GM18873 (cell line): ENCODE data around the gene KRTAP10-6.
"Not testable (repeated sequence)": the region's sequence is repeated elsewhere in the genome, so short reads cannot be mapped to it uniquely, and the experiment has no call there.

Source experiments
- ATAC-seq: cut with Tn5 transposase; IDR thresholded peaks from one replicate; pipeline ENCODE4 v1.9.1; 2021; ENCODE audit warnings: mild to moderate bottlenecking, moderate library complexity, moderate number of reproducible peaks; ENCODE audit not compliant: unreplicated experiment, low FRiP score

The KRTAP10-6 gene

GRCh38 chr21:44618504-44618903 lies 26.2 kb upstream of the KRTAP10-6 start:
- no peak for ATAC-seq

- no peak for ATAC-seq
Observed at GRCh38 chr21:44617071-44617501, 24.8 kb upstream of the KRTAP10-6 start.

GRCh38 chr21:44616591-44616926 lies 24.3 kb upstream of the KRTAP10-6 start:
- no peak for ATAC-seq

- no peak for ATAC-seq
Observed at GRCh38 chr21:44615911-44616590, 23.7 kb upstream of the KRTAP10-6 start.

- ATAC-seq = no peak
Observed at GRCh38 chr21:44615466-44615865, 23.2 kb upstream of the KRTAP10-6 start.

- ATAC-seq = no peak
Observed at GRCh38 chr21:44614961-44615391, 22.7 kb upstream of the KRTAP10-6 start.

- ATAC-seq = no peak
Observed at GRCh38 chr21:44614161-44614631, 21.9 kb upstream of the KRTAP10-6 start.

GRCh38 chr21:44613386-44614155 lies 21.3 kb upstream of the KRTAP10-6 start:
- no peak for ATAC-seq

GRCh38 chr21:44612669-44613229 lies 20.4 kb upstream of the KRTAP10-6 start:
- no peak for ATAC-seq

- ATAC-seq = no peak
Observed at GRCh38 chr21:44612029-44612486, 19.8 kb upstream of the KRTAP10-6 start, which contains the start of gene KRTAP10-8. TSS of gene KRTAP10-8 (plus strand) at chr21:44612079. CDS start at chr21:44612101, 22 bp downstream.

GRCh38 chr21:44611551-44611950 lies 19.2 kb upstream of the KRTAP10-6 start:
- ATAC-seq = no peak

- ATAC-seq = not testable (repeated sequence)
Observed at GRCh38 chr21:44610157-44610843, 18.0 kb upstream of the KRTAP10-6 start.

- ATAC-seq = no peak
Observed at GRCh38 chr21:44609193-44609592, 16.9 kb upstream of the KRTAP10-6 start.

- no peak for ATAC-seq
Observed at GRCh38 chr21:44606495-44606894, 14.2 kb upstream of the KRTAP10-6 start.

- ATAC-seq = no peak
Observed at GRCh38 chr21:44603911-44604310, 11.6 kb upstream of the KRTAP10-6 start.

- no peak for ATAC-seq
Observed at GRCh38 chr21:44603109-44603875, 11.0 kb upstream of the KRTAP10-6 start.

GRCh38 chr21:44602463-44602850 lies 10.2 kb upstream of the KRTAP10-6 start:
- ATAC-seq = no peak

GRCh38 chr21:44601596-44602462 lies 9.5 kb upstream of the KRTAP10-6 start:
- ATAC-seq = no peak

GRCh38 chr21:44601091-44601490 lies 8.8 kb upstream of the KRTAP10-6 start:
- not testable (repeated sequence) for ATAC-seq
